A172 (cell line): ENCODE results near the gene FBXO28. TPM values are rescaled to one million over a fixed set of nuclear protein-coding genes. Genes with fewer than 3 reads are reported as not detected.
"Not testable (repeated sequence)": the region's sequence is repeated elsewhere in the genome, so short reads cannot be mapped to it uniquely, and the experiment has no call there.

ENCODE experiments used
- DNase-seq: peaks from one replicate; pipeline ENCODE4 v3.0.0-alpha.2; 2015; ENCODE audit warnings: low spot score
- total RNA-seq: library from RNA; depleted of rRNA; stranded (reverse); fragments of >200 nt; shearing (Covaris generic); gene quantifications from 2 replicates; pipeline ENCODE4 v1.2.3, GENCODE V29; 2014; rRNA removed

The FBXO28 gene
- total RNA-seq, 1 experiment from 2014 or later = 45.2 TPM

- DNase-seq = no peak
These were observed 74.4 kb downstream of the FBXO28 start for GRCh38 chr1:224188286-224188685.

GRCh38 chr1:224189561-224189960, 75.7 kb downstream of the FBXO28 start:
- DNase-seq = no peak

GRCh38 chr1:224192082-224192788, 78.3 kb downstream of the FBXO28 start:
- no peak for DNase-seq

GRCh38 chr1:224193319-224193966, 79.5 kb downstream of the FBXO28 start:
- no peak for DNase-seq

- no peak for DNase-seq
These were observed 83.1 kb downstream of the FBXO28 start for GRCh38 chr1:224196813-224197600.

DNA sequence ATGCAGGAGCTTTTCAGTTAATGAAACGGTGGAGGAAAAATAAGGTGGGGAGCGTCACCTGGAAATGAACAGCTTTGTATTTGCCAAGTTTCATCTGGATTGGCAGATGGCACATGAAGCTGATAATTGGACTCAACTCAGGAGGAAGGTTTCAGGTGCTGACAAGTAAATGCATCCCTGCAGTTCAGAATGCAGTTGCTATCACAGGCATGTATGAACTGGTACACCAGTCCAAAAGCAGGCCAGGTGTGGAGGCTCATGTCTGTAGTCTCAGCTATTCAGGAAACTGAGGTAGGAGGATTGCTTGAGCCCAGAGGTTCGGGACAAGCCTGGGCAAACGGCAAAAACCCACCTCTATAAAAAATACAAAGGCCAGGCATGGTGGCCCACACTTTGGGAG, 84.7 kb downstream of the FBXO28 start:
- DNase-seq = no peak

GRCh38 chr1:224199679-224200078, 85.8 kb downstream of the FBXO28 start:
- DNase-seq = no peak

DNA sequence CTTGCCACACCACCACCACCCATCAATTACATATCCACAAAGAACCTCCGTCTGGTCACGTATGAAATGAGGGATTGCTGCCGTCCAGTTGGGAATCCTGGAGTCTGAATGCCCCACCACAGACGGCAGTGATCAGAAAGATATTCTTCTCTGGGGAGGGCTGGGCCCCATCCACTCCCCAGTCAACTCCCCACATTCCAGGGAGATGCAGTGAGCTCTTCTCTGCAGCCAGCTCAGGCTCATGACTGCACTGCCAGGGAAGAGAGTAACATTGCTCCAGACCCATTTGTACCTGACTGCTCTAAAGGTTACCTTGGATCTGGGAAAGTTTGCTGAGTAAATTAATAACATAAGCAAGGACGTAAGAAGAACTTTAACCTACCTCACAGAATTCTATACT, 87.5 kb downstream of the FBXO28 start:
- DNase-seq = no peak

- no peak for DNase-seq
These were observed 87.9 kb downstream of the FBXO28 start for GRCh38 chr1:224201853-224202252.

- DNase-seq = peak; percentile 79
These were observed 89.5 kb downstream of the FBXO28 start for GRCh38 chr1:224203243-224204016.

- peak; percentile 56 for DNase-seq
These were observed 91.5 kb downstream of the FBXO28 start for GRCh38 chr1:224205438-224205840.

DNA sequence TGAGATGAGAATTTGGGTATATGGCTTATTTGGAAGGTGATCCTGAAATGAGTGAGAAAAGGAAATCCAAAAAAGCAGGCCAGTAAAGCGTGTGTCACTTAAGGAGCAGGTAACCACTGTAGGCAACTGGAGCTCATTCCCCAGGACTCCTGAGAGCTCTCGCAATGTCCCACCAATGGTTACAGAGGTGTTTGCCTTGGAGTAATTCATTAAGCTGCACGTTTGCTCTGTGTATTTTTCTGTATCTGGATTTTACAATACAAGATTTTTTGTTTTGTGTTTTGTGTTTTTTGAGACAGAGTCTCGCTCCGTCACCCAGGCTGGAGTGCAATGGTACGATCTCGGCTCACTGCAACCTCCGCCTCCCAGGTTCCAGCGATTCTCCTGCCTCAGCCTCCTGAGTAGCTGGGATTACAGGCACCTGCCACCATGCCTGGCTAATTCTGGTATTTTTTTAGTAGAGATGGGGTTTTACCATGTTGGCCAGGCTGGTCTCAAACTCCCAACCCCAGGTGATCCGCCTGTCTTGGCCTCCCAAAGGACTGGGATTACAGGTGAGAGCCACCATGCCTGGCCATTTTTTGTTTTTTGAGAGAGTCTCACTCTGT, 92.1 kb downstream of the FBXO28 start:
- DNase-seq = not testable (repeated sequence)

- DNase-seq = peak; percentile 57
These were observed 97.5 kb downstream of the FBXO28 start for GRCh38 chr1:224211206-224211962.

Other genes with a start within 250 kb of the FBXO28 start
- 151 and 198 TPM in 2 replicates for gene DEGS1, start 69.1 kb downstream of the FBXO28 start, total RNA-seq
- 45.0 and 74.6 TPM in 2 replicates for gene NVL, start 216.1 kb downstream of the FBXO28 start, total RNA-seq
- 120 TPM in 2 replicates for gene CNIH4, start 242.8 kb downstream of the FBXO28 start, total RNA-seq